OCI-LY1 (cell line): Measurements from ENCODE around the gene SLC1A3.

ENCODE experiments used
- H2AFZ ChIP-seq: fragments of 200-600 bp; sonication (generic), shearing (Covaris generic); 2 replicates; pipeline ENCODE4 v1.6.0; 2014; ENCODE audit warnings: antibody characterized with exemption, mild to moderate bottlenecking, low read length
- H3F3A ChIP-seq: fragments of 200-600 bp; sonication (generic), shearing (Covaris generic); 2 replicates; pipeline ENCODE4 v1.6.0; 2014; ENCODE audit warnings: mild to moderate bottlenecking, antibody characterized with exemption, low read length, moderate library complexity; ENCODE audit not compliant: insufficient read depth
- H3K27ac ChIP-seq: fragments of 200-600 bp; sonication (generic); 2 replicates; pipeline ENCODE4 v1.5.1; 2014; ENCODE audit warnings: low read length, mixed run types, mild to moderate bottlenecking, low read depth; ENCODE audit not compliant: poor library complexity, severe bottlenecking
- H3K27me3 ChIP-seq: fragments of 200-600 bp; sonication (generic); 2 replicates; pipeline ENCODE4 v1.6.0; 2014; ENCODE audit warnings: antibody characterized with exemption, mild to moderate bottlenecking, low read length, moderate library complexity; ENCODE audit not compliant: insufficient read depth
- H3K36me3 ChIP-seq: fragments of 200-600 bp; sonication (generic); 2 replicates; pipeline ENCODE4 v1.6.1; 2014; ENCODE audit warnings: mild to moderate bottlenecking, antibody characterized with exemption, low read length, moderate library complexity, mixed read lengths; ENCODE audit not compliant: insufficient read depth
- H3K4me1 ChIP-seq: fragments of 200-600 bp; sonication (generic); 2 replicates; pipeline ENCODE4 v1.5.1; 2014; ENCODE audit warnings: mild to moderate bottlenecking, low read length, moderate library complexity; ENCODE audit not compliant: insufficient read depth, severe bottlenecking
- H3K4me2 ChIP-seq: fragments of 200-600 bp; sonication (generic), shearing (Covaris generic); 2 replicates; pipeline ENCODE4 v1.6.1; 2014; ENCODE audit warnings: low read length
- H3K4me3 ChIP-seq: fragments of 200-600 bp; sonication (generic); 2 replicates; pipeline ENCODE4 v1.5.1; 2014; ENCODE audit warnings: low read length, low read depth, mild to moderate bottlenecking, mixed read lengths; ENCODE audit not compliant: poor library complexity, severe bottlenecking
- H3K79me2 ChIP-seq: fragments of 200-600 bp; shearing (Covaris generic); 2 replicates; pipeline ENCODE4 v1.6.1; 2016; ENCODE audit warnings: mixed run types, low read length, mixed read lengths; ENCODE audit not compliant: insufficient read depth
- H3K9ac ChIP-seq: fragments of 200-600 bp; sonication (generic), shearing (Covaris generic); 2 replicates; pipeline ENCODE4 v1.6.1; 2014; ENCODE audit warnings: mild to moderate bottlenecking, low read length, mixed read lengths
- H3K9me2 ChIP-seq: fragments of 200-600 bp; sonication (generic), shearing (Covaris generic); 2 replicates; pipeline ENCODE4 v1.6.1; 2014; ENCODE audit warnings: low read depth, mild to moderate bottlenecking, low read length, mixed read lengths
- H3K9me3 ChIP-seq: fragments of 200-600 bp; shearing (Covaris generic); 2 replicates; pipeline ENCODE4 v1.6.1; 2014; ENCODE audit warnings: low read length, mixed read lengths
- H4K20me1 ChIP-seq: fragments of 200-600 bp; sonication (generic), shearing (Covaris generic); 2 replicates; pipeline ENCODE4 v1.6.0; 2016; ENCODE audit warnings: mild to moderate bottlenecking, low read length; ENCODE audit not compliant: insufficient read depth
- CTCF ChIP-seq: fragments of 200-600 bp; sonication (generic), shearing (Covaris generic); IDR thresholded peaks from 2 replicates; pipeline ENCODE4 v1.5.1; 2017; ENCODE audit warnings: mild to moderate bottlenecking, antibody characterized with exemption, low read length, moderate library complexity, mixed read lengths
- EZH2 ChIP-seq: fragments of 200-600 bp; sonication (generic), shearing (Covaris generic); IDR thresholded peaks from 2 replicates; pipeline ENCODE4 v1.8.0; 2017; ENCODE audit warnings: borderline replicate concordance, mixed run types, mild to moderate bottlenecking, antibody characterized with exemption, low read length, moderate library complexity, mixed read lengths

The SLC1A3 gene

GRCh38 chr5:36717131-36717695, 110.8 kb downstream of the SLC1A3 start:
- Histone ChIP-seq H3K9me3 (no peaks in the 10 kb centered on the region), H3K9me2 (no peaks in the 10 kb centered on the region), H3F3A (no peaks in the 10 kb centered on the region), H3K27ac (no peak overlapping the region), H3K4me2 (no peak overlapping the region), H3K79me2 (no peaks in the 10 kb centered on the region), H3K4me1 (peaks cover 14% of the 10 kb centered on the region), H3K27me3 (no peaks in the 10 kb centered on the region), H4K20me1 (no peaks in the 10 kb centered on the region), H2AFZ (no peak overlapping the region), H3K9ac (no peak overlapping the region), H3K4me3 (no peak overlapping the region), H3K36me3 (no peaks in the 10 kb centered on the region)
- no peak for TF ChIP-seq EZH2
- TF ChIP-seq CTCF: no peak

GRCh38 chr5:36719282-36719681, 112.9 kb downstream of the SLC1A3 start:
- H2AFZ ChIP-seq: no peak overlapping the region
- H3K9ac ChIP-seq: no peak overlapping the region

GRCh38 chr5:36720688-36721087, 114.3 kb downstream of the SLC1A3 start:
- H3K79me2 ChIP-seq: no peaks in the 10 kb centered on the region
- no peak overlapping the region for H3K4me2 ChIP-seq
- H2AFZ ChIP-seq: no peak overlapping the region
- H3F3A ChIP-seq: no peaks in the 10 kb centered on the region
- no peaks in the 10 kb centered on the region for H4K20me1 ChIP-seq
- H3K4me1 ChIP-seq: peaks cover 35% of the 10 kb centered on the region
- no peaks in the 10 kb centered on the region for H3K36me3 ChIP-seq
- H3K27me3 ChIP-seq: no peaks in the 10 kb centered on the region
- H3K4me3 ChIP-seq: no peak overlapping the region
- no peak overlapping the region for H3K27ac ChIP-seq
- no peaks in the 10 kb centered on the region for H3K9me3 ChIP-seq
- TF ChIP-seq EZH2: no peak
- no peak for TF ChIP-seq CTCF
- no peak overlapping the region for H3K9ac ChIP-seq
- H3K9me2 ChIP-seq: no peaks in the 10 kb centered on the region

More at GRCh38 chr5:36719282-36719681, 112.9 kb downstream of the SLC1A3 start:
- Histone ChIP-seq H3K36me3 (no peaks in the 10 kb centered on the region), H3K27ac (no peak overlapping the region), H3K9me2 (no peaks in the 10 kb centered on the region), H3K4me1 (peaks cover 21% of the 10 kb centered on the region), H3F3A (no peaks in the 10 kb centered on the region), H3K4me2 (no peak overlapping the region), H3K4me3 (no peak overlapping the region), H3K79me2 (no peaks in the 10 kb centered on the region), H3K27me3 (no peaks in the 10 kb centered on the region), H3K9me3 (no peaks in the 10 kb centered on the region), H4K20me1 (no peaks in the 10 kb centered on the region)
- TF ChIP-seq CTCF (no peak), EZH2 (no peak)
